Measurements from ENCODE around the gene CHD5.

The CHD5 gene

GRCh38 chr1:6200188-6200809 lies 20.2 kb upstream of the CHD5 start:
- FAIRE-seq = no peak

- FAIRE-seq = peak; percentile 96
These were observed 19.4 kb upstream of the CHD5 start, which contains the start of gene RPL22 for GRCh38 chr1:6199298-6200187. Gene RPL22, minus strand, starts transcription at chr1:6199595. Its CDS starts 22 bp downstream, at chr1:6199573.

- FAIRE-seq = no peak
These were observed 18.7 kb upstream of the CHD5 start for GRCh38 chr1:6198646-6199297.

GRCh38 chr1:6197746-6198427 lies 17.8 kb upstream of the CHD5 start:
- no peak for FAIRE-seq

- no peak for FAIRE-seq
These were observed 11.8 kb upstream of the CHD5 start for GRCh38 chr1:6191968-6192367.

GRCh38 chr1:6188466-6188865 lies 8.3 kb upstream of the CHD5 start:
- FAIRE-seq = no peak

- FAIRE-seq = no peak
These were observed 5.7 kb upstream of the CHD5 start for GRCh38 chr1:6185635-6186382.

- no peak for FAIRE-seq
These were observed 5.0 kb upstream of the CHD5 start for GRCh38 chr1:6185151-6185550.

- no peak for FAIRE-seq
These were observed 4.1 kb upstream of the CHD5 start for GRCh38 chr1:6184083-6184783.

- no peak for FAIRE-seq
These were observed 3.4 kb upstream of the CHD5 start for GRCh38 chr1:6183520-6183989.

- no peak for FAIRE-seq
These were observed 1.2 kb upstream of the CHD5 start for GRCh38 chr1:6181347-6181770.

GRCh38 chr1:6180707-6181311 lies 688 bp upstream of the CHD5 start:
- FAIRE-seq = no peak

- no peak for FAIRE-seq
These were observed 451 bp downstream of the CHD5 start for GRCh38 chr1:6179564-6180175.

GRCh38 chr1:6178751-6179563 lies 1.2 kb downstream of the CHD5 start:
- no peak for FAIRE-seq

GRCh38 chr1:6177681-6178380 lies 2.3 kb downstream of the CHD5 start:
- FAIRE-seq = no peak

GRCh38 chr1:6176779-6177178 lies 3.3 kb downstream of the CHD5 start:
- no peak for FAIRE-seq

- no peak for FAIRE-seq
These were observed 4.7 kb downstream of the CHD5 start for GRCh38 chr1:6175411-6175828.

GRCh38 chr1:6174621-6175410 lies 5.3 kb downstream of the CHD5 start:
- no peak for FAIRE-seq

Measured in endometrium (tissue), 2 donors.